Small intestine (tissue), 7 donors: Measurements from ENCODE around the gene MAPRE3. TPM values are rescaled to one million over a fixed set of nuclear protein-coding genes. Genes with fewer than 3 reads are reported as not detected.

ENCODE experiments used
- DNase-seq, 2 donors: peaks; one replicate each; pipeline versions ENCODE4 v3.0.0 to v3.0.0-alpha.2; 2013
- FAIRE-seq: peaks from 2 replicates; lab custom pipeline; 2012; peaks lifted over from hg19 to GRCh38; lab: Jason Lieb, UNC
- H3K27ac ChIP-seq, 3 donors: one replicate each; pipeline ENCODE4 v1.5.1; 2013; ENCODE audit warnings: low read length in 2 of 3, mild to moderate bottlenecking in 2 of 3, control low read depth in 1 of 3, inconsistent platforms in 1 of 3, low read depth in 1 of 3, moderate library complexity in 1 of 3
- H3K27me3 ChIP-seq, 3 donors: one replicate each; pipeline ENCODE4 v1.6.1; 2013; ENCODE audit warnings: low read length in 3 of 3, inconsistent platforms in 1 of 3; ENCODE audit not compliant: control insufficient read depth in 3 of 3, insufficient read depth in 3 of 3
- H3K36me3 ChIP-seq, 3 donors: one replicate each; pipeline ENCODE4 v1.6.1; 2013; ENCODE audit warnings: low read length in 3 of 3, inconsistent platforms in 1 of 3, low read depth in 1 of 3, mild to moderate bottlenecking in 1 of 3, moderate library complexity in 1 of 3; ENCODE audit not compliant: control insufficient read depth in 3 of 3, insufficient read depth in 2 of 3
- H3K4me1 ChIP-seq, 3 donors: one replicate each; pipeline ENCODE4 v1.6.1; 2013; ENCODE audit warnings: low read length in 2 of 3, inconsistent platforms in 1 of 3, low read depth in 1 of 3, mild to moderate bottlenecking in 1 of 3, moderate library complexity in 1 of 3; ENCODE audit not compliant: control insufficient read depth in 3 of 3, insufficient read depth in 2 of 3
- H3K4me3 ChIP-seq, 3 donors: one replicate each; pipeline ENCODE4 v1.5.1; 2013; ENCODE audit warnings: low read length in 3 of 3, control low read depth in 1 of 3, inconsistent platforms in 1 of 3, low read depth in 1 of 3, mild to moderate bottlenecking in 1 of 3, moderate library complexity in 1 of 3
- H3K9me3 ChIP-seq, 2 donors: one replicate each; pipeline ENCODE4 v1.6.1; 2013; ENCODE audit warnings: low read depth in 1 of 2, low read length in 1 of 2; ENCODE audit not compliant: control insufficient read depth in 2 of 2, insufficient read depth in 1 of 2
- WGBS, 3 donors: extraction: QIAGEN DNeasy Blood & Tissue Kit; methylation state at CpG; one replicate each; pipeline ENCODE4 v1.1.7; 2013; 5-methylcytosine and 5-hydroxymethylcytosine counted together
- polyA plus RNA-seq, 4 donors: library from polyadenylated mRNA; stranded (reverse) in 3 of 4; unstranded in 1 of 4; fragments of 200-250 nt in 3 of 4; fragments of 120-200 nt in 1 of 4; gene quantifications; one replicate each; pipeline versions ENCODE4 v1.2.1 to v1.2.3, GENCODE V29; 2013
- donor health status: healthy with polysubstance abuse.
- donor health status: control.
- donor health status: control.
- donor health status: Bipolar disorder and iron deficiency.
- donor health status: healthy.

The MAPRE3 gene
- polyA plus RNA-seq, 4 donors, result 2.9 to 11.1 (median 6.0) TPM

- Histone ChIP-seq H3K36me3 (no peaks in the 10 kb centered on the region), H3K4me1 (peaks cover 0 to 16% (median 4%) of the 10 kb centered on the region in 3 donors), H3K9me3 (no peaks in the 10 kb centered on the region), H3K27me3 (peaks cover 0 to 3% (median 0%) of the 10 kb centered on the region in 3 donors), H3K4me3 (no peak overlapping the region), H3K27ac (no peak overlapping the region)
- DNase-seq (no peak), FAIRE-seq (no peak)
- 86 to 98% (median 88%) methylated on average over 2 of the region's 2 CpGs for WGBS, 3 donors
These were observed 10.5 kb downstream of the MAPRE3 start for GRCh38 chr2:26980971-26981370.

GRCh38 chr2:26982102-26982742 is 11.8 kb downstream of the MAPRE3 start:
- Histone ChIP-seq H3K4me3 (no peak overlapping the region), H3K9me3 (no peaks in the 10 kb centered on the region), H3K36me3 (no peaks in the 10 kb centered on the region), H3K27ac (peak overlapping the region in 1 of 3 donors; percentile 49), H3K27me3 (peaks cover 0 to 3% (median 0%) of the 10 kb centered on the region in 3 donors), H3K4me1 (peaks cover 0 to 16% (median 4%) of the 10 kb centered on the region in 3 donors)
- DNase-seq (peak; percentile 80 to 89), FAIRE-seq (no peak)
- 8 to 28% (median 27%) methylated on average over 2 of the region's 2 CpGs for WGBS, 3 donors

GRCh38 chr2:26983746-26984145 is 13.3 kb downstream of the MAPRE3 start:
- 73 to 82% (median 75%) methylated on average over 3 of the region's 3 CpGs for WGBS, 3 donors
- Histone ChIP-seq H3K9me3 (no peaks in the 10 kb centered on the region), H3K4me3 (no peak overlapping the region), H3K27ac (no peak overlapping the region), H3K27me3 (peaks cover 0 to 3% (median 0%) of the 10 kb centered on the region in 3 donors), H3K4me1 (peaks cover 0 to 8% (median 4%) of the 10 kb centered on the region in 3 donors), H3K36me3 (no peaks in the 10 kb centered on the region)
- DNase-seq, result no peak
- no peak for FAIRE-seq

- DNase-seq (no peak), FAIRE-seq (no peak)
- Histone ChIP-seq H3K27ac (no peak overlapping the region), H3K4me1 (peaks cover 0 to 8% (median 4%) of the 10 kb centered on the region in 3 donors), H3K4me3 (no peak overlapping the region), H3K27me3 (peaks cover 0 to 3% (median 0%) of the 10 kb centered on the region in 3 donors), H3K9me3 (no peaks in the 10 kb centered on the region), H3K36me3 (no peaks in the 10 kb centered on the region)
- 87 to 98% (median 91%) methylated on average over 4 of the region's 4 CpGs for WGBS, 3 donors
These were observed 15.4 kb downstream of the MAPRE3 start for GRCh38 chr2:26985807-26986206.

GRCh38 chr2:26986576-26986975 is 16.1 kb downstream of the MAPRE3 start:
- no peak for FAIRE-seq
- WGBS, 3 donors, result 87 to 92% (median 89%) methylated on average over 5 of the region's 5 CpGs
- H3K4me3 ChIP-seq, result no peak overlapping the region
- DNase-seq, result no peak
- H3K9me3 ChIP-seq, result no peaks in the 10 kb centered on the region
- peaks cover 2 to 12% (median 4%) of the 10 kb centered on the region in 3 donors for H3K4me1 ChIP-seq
- H3K27ac ChIP-seq, result no peak overlapping the region
- H3K36me3 ChIP-seq, result no peaks in the 10 kb centered on the region
- H3K27me3 ChIP-seq, result peaks cover 0 to 3% (median 0%) of the 10 kb centered on the region in 3 donors

GRCh38 chr2:26988058-26988860 is 17.8 kb downstream of the MAPRE3 start:
- peaks cover 0 to 3% (median 0%) of the 10 kb centered on the region in 3 donors for H3K27me3 ChIP-seq
- H3K27ac ChIP-seq, result no peak overlapping the region
- no peak for FAIRE-seq
- WGBS, 3 donors, result 70 to 75% (median 72%) methylated on average over 4 of the region's 4 CpGs
- H3K4me1 ChIP-seq, result peaks cover 0 to 5% (median 2%) of the 10 kb centered on the region in 3 donors
- no peaks in the 10 kb centered on the region for H3K36me3 ChIP-seq
- no peaks in the 10 kb centered on the region for H3K9me3 ChIP-seq
- H3K4me3 ChIP-seq, result no peak overlapping the region
- no peak for DNase-seq

GRCh38 chr2:26989156-26989555 is 18.7 kb downstream of the MAPRE3 start:
- Histone ChIP-seq H3K27me3 (peaks cover 0 to 3% (median 0%) of the 10 kb centered on the region in 3 donors), H3K36me3 (no peaks in the 10 kb centered on the region), H3K27ac (no peak overlapping the region), H3K4me1 (peaks cover 0 to 5% (median 2%) of the 10 kb centered on the region in 3 donors), H3K4me3 (no peak overlapping the region), H3K9me3 (no peaks in the 10 kb centered on the region)
- DNase-seq (no peak), FAIRE-seq (no peak)
- 82 to 84% (median 83%) methylated on average over 8 of the region's 8 CpGs for WGBS, 3 donors

GRCh38 chr2:26991717-26992116 is 21.3 kb downstream of the MAPRE3 start:
- Histone ChIP-seq H3K27ac (no peak overlapping the region), H3K36me3 (no peaks in the 10 kb centered on the region), H3K4me3 (no peak overlapping the region), H3K9me3 (no peaks in the 10 kb centered on the region), H3K27me3 (no peaks in the 10 kb centered on the region), H3K4me1 (peaks cover 0 to 5% (median 2%) of the 10 kb centered on the region in 3 donors)
- peak; percentile 66 to 85 for DNase-seq
- no peak for FAIRE-seq
- 17 to 59% (median 48%) methylated on average over 5 of the region's 5 CpGs for WGBS, 3 donors
